Activated CD8-positive, alpha-beta memory T cell treated with anti-CD3 and anti-CD28 coated beads for 24 hours (primary cell): ENCODE results near the gene BAZ1A.
"Not testable (repeated sequence)": the region's sequence is repeated elsewhere in the genome, so short reads cannot be mapped to it uniquely, and the experiment has no call there.

Experiments
- DNase-seq: peaks from one replicate; pipeline ENCODE4 v3.0.0-alpha.2; 2020

The BAZ1A gene

DNA sequence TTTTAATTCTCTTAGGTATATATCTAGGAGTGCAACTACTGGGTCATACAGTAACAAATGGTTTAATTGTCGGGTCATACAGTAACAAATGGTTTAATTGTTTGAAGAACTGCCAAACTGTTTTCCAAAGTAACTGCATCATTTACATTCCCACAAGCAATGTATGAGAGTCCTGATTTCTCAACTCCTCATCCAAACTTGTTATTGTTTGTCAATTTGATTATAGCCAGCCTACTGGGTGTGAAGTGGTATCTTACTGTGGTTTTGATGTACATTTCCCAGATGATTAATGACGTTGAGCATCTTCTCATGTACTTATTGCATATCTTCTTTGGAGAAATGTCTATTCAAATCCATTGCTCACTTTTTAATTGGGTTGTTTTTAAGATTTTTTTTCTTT, 93.1 kb downstream of the BAZ1A start:
- no peak for DNase-seq

DNA sequence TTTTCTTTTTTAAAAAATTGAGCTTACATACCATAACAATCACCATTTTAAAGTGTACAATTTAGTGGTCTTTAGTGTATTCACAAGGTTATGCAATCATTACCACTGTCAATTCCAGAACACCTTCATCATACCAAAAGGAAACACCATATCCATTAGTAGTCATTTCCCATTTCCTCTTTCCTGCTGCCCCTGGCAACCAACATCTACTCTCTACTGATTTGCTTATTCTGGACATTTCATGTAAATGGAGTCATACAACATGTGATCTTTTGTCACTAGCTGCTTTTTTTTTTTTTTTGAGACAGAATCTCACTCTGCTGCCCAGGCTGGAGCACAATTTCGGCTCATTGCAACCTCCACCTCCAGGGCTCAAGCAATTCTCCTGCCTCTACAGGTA, 93.9 kb downstream of the BAZ1A start:
- no peak for DNase-seq

DNA sequence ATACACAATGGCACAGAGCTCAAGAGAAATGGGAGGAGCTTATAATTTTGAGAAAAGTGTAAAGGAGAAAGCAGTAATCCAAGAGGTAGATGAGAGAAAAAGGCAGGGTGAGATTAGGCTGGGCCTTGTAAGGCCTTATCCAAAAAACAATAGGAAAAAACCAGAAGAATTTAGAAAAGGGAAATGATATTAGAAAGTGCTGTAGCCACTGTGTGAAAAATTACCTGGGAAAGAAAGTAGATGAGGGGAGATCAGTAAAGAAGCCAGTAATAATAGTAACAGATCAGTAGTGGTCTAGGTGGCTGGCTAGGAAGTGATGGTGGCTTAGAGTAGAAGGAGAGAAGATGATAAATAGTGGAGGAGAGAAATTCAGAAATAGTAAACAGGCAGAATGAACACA, 94.5 kb downstream of the BAZ1A start:
- DNase-seq = no peak

DNA sequence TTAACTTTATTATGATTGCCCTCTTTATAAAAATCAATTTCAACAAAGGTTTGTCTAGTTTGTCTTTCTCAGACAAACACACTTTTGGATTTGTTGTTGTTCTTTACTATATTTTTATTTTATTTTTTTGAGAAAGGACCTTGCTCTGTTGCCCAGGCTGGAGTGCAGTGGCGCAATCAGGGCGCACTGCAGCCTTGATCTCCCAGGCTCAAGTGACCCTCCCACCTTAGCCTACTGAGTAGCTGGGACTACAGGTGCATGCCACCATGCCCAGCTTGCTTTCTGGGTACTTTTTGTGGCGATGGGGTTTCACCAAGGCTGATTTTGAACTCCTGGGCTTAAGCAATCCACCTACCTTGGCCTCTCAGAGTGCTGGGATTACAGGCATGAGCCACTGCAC, 96.4 kb downstream of the BAZ1A start:
- no peak for DNase-seq

DNA sequence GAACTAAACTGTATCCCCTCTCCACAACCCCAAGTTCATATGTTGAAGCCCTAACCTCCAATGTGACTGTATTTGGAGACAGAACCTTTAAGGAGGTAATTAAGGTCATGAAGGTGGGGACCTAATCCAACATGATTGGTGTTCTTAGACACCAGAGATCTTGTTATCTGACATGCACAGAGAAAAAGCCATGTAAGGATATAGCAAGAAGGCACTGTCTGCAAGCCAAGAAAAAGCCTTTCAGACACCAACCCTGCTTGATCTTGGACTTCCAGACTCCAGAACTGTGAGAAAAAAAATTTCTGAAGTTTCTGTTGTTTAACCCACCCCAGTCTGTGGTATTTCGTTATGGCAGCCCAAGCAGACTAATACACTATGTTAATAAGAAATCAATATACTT, 98.5 kb downstream of the BAZ1A start:
- no peak for DNase-seq

DNA sequence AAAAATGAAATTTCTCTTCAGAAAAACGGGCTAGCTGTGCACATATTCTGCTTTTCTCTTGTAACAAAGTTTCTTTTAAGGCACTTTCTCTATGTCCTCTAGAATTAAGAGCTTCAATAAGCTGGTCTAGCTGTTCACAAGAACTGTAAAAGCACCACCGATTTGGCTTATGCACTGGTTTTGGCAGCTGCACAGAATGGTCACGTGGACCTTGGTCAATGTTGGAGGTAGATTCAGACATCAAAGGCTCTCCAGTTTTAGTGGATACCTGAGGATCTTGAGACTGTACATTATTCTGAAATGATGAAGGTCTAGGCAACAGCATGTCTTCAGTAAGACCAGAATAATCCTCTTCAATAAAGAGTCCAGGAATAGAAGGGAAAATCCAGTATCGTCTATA, 99.2 kb downstream of the BAZ1A start:
- no peak for DNase-seq

DNA sequence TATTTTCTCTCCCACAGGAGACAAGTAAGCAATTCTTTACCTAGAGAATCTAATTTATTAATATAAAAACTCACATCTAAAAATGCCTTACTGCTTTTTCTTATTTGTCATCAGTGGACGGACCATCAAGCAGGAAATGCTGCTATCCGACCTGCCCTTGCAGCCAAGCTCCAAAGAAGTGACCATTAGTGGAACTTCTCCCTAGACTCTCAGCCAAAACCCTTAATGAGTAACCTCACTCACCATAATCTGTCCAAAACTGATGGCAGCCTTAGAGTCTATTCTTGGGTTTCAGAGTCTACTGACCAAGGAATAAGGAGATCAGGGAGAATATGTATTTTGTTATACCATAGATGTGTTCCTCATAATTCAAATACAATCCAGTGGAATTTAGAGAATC, 99.8 kb downstream of the BAZ1A start:
- DNase-seq = no peak

DNA sequence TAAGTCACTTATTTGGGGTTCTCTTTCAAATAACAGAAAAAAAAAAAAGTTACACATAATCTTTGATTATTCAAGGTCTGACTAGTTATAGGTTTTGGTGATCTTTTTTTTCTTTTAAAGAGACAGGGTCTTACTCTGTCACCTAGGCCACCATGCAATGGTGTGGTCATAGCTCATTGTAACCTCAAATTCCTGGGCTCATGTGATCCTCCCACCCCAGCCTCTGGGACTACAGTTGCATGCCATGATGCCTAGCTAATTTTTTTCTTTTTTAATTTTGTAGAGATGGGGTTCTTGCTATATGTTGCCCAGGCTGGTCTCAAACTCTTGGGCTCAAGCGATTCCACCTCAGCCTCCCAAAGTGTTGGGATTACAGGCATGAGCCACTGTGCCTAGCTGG, 104.3 kb downstream of the BAZ1A start:
- no peak for DNase-seq

DNA sequence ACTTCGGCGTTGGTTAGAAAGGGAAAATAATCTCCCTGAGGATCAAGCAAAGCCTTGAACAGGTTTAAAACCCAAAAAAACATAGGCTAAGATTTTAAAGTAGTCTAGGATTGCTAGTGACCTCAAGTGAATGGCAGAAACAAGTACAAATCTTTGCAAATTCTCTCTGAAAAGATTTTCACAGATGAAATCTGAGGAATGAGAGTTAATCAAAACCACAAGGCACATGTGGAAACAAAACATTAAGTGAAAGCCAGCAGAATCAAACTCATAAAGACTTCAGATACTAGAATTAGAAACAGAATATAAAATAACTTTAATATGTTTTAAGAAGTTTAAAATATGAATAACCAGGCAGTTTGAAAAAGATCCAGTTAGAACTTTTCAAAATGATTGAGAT, 108.6 kb downstream of the BAZ1A start:
- DNase-seq = no peak

DNA sequence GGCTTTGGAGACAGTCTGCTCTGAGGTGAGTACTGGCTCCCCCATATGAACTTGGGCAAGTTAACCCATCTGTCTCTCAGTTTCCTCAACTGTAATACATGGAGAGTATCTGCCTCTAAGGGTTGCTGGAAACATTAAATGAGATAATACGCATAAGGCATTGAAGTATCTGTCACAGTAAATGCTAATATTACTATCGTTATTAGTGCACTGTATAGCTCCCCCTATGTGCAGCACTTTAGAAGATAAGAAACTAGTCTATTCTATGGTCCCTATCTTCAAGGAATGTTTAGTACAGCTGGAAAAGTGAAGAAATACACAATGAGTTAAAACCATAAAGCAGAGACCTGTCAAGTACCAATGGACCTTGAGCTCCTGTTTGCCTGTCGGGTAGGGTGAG, 109.1 kb downstream of the BAZ1A start:
- no peak for DNase-seq

DNA sequence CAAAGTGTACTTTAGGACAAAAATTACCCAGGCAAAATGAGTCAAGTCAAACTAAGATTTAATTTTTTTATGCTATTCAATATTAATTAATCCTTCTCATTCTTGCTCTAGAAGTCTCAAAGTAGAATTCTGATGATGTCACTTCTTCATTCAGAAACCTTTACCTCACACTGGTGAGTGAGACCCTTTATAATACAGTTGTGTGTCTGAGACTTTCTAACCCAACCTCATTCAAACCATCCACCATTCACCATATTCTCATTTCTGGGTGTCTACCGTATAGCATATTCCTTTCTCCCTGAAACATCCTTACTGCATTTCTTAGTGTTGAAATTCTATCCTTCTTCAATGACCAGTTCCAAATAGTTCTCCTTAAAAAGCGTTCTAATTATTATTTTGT, 119.9 kb downstream of the BAZ1A start:
- no peak for DNase-seq

DNA sequence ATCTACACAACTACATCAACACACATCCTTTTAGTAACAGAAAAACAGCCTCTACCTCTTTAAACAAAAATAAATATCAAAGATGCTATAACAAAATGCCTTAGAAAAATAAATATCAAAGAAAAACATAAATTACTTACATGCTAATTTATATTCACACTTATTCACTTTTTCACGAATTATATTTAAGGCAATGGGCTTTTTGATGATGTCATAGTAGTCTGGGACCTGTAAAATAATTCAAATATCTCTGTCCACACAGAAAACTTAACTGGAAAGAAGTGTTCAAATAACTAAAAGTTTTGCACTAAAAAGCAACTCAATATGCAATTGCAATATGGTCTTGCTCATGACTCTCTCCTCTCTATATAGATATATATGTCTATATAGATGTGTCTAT, 120.5 kb downstream of the BAZ1A start:
- no peak for DNase-seq

DNA sequence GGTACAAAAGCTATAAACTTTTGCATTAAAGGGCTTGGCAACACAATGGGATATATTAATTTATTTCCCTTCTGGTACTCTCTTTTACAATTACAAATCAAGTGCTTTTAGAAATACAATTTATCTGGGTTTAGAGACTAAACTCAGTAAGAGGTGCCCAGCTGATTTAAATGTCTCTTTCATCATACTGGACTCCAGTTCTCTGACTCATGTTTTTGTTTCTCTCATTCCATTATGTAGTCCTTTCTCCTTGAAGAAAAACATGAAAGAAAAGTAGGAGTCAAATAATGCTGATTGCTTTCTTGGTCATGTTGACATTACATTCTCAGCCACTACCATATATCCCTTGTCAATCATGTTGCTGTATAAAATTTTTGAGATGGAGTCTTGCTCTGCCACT, 124.5 kb downstream of the BAZ1A start:
- no peak for DNase-seq

DNA sequence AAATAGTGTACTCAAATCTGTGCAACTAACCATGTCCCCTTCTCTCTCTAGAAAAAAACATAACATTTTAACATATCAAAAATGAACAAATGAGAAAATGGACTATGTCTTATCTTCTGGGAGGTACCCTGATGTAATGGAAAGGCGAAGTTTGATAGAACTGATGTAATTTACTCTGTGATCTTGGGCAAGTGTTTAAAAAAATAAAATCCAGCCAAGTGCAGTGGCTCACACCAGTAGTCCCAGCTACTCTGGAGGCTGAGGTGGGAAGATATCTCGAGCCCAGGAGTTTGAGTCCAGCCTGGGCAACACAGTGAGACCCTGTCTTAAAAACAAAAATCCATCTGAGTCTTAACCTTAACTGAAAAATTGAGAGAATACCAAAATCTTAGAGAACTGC, 124.9 kb downstream of the BAZ1A start:
- no peak for DNase-seq

DNA sequence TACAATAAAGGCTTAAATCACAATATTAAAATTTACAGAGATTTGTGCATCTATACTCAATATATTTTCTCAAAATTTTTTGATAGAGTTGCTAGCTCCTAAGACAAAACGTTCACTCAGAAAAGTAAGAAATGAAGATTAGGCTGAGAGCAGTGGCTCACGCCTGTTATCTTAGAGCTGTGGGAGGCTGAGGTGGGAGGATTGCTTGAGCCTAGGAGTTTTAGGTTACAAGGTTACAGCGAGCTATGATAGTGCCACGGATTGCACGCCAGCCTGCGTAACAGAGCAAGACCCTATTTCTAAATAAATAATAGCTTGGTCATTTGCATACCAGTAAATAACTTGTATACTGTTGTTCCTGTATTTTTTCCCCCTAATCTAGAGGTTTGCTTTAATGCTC, 125.8 kb downstream of the BAZ1A start:
- no peak for DNase-seq

DNA sequence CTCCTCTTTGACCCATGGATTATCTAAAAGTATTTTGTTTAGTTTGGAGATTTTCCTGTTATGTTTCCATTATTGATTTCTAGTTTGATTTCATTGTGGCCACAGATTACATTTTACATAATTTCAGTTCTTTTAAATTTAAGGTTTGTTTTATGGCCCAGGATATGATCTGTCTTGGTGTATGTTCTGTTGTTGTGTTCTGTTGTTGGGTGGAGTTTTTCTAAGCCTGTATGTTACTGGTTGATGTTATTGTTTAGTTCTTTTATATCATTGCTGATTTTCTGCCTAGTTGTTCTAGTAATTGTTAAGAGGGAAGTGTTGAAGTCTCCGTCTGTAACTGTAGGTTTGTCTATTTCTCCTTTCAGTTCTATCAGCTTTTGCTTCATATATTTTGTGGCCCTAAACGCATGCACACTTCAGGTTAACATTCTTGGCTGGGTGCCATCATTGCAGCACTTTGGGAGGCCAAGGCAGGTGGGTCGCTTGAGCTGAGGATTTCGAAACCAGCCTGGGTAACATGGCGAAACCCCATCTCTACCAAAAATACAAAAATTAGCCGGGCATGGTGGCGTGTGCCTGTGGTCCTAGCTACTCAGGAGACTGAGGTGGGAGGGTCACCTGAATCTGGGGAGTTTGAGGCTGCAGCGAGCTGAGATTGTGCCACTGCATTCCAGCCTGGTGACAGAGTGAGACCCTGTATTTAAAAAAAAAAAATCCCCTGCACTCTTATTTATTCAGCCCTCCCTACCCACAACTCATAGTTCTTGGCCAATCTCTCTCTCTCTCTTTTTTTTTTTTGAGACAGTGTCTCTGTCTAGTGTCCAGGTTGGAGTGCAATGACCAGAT, 132.7 kb downstream of the BAZ1A start:
- no peak for DNase-seq

DNA sequence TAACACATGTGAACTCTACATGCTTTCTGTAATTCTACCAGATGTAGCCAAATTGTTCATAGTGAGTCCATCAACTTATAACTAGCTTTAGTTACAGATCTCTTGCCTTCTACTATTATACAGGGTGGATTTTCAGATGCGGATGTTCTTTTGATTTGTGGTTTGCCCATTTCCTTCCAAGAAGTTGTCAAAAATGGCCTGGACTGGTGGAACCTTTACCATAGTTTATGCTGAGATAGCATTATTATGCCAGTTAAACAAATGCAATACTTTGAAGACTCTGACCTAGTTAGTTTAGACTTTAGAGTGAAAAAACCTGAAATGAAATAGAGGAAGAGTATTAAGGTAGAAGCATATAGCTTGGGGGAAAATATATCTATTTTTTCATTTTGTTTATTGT, 133.3 kb downstream of the BAZ1A start:
- DNase-seq = no peak

DNA sequence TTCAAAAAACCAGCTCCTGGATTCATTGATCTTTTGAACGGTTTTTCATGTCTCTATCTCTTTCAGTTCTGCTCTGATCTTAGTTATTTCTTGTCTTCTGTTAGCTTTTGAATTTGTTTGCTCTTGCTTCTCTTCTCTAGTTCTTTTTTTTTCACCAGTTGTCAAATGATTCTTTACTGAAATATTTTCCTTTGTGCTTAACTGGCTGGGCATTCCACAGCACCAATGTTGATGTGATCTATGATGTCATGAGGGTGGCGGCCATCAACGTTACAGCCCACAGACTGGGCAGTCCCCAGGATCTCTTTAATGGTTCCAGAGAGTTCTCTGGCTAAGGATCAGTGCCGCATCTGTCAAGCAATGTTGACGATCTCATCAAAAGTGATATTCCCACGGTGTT, 135.0 kb downstream of the BAZ1A start:
- not testable (repeated sequence) for DNase-seq

DNA sequence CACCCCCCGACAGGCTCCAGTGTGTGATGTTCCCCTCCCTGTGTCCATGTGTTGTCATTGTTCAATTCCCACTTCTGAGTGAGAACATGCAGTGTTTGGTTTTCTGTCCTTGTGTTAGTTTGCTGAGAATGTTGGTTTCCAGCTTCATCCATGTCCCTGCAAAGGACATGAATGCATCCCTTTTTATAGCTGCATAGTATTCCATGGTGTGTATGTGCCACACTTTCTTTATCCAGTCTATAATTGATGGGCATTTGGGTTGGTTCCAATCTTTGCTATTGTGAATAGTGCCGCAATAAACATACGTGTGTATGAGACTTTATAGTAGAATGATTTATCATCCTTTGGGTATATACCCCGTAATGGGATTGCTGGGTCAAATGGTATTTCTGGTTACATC, 138.1 kb downstream of the BAZ1A start:
- not testable (repeated sequence) for DNase-seq

DNA sequence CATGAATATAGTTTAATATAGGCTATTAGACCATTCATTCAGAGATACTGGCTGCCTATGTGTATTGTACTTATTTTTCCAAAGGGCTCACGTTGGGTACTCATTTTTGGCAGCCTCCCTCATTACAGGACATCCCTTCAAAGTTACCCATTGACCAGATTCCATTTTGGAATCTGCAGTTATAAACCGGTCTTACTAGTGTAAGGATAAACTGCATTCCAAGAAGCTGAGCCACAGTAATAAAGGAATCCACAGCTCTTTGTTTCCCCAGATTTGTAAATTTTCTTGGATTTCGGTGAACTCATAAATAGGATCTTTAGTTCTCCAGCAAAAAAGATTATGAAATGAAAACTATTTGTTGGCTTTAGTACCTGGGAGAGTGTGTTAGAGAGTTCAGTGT, 141.9 kb downstream of the BAZ1A start:
- DNase-seq = no peak

DNA sequence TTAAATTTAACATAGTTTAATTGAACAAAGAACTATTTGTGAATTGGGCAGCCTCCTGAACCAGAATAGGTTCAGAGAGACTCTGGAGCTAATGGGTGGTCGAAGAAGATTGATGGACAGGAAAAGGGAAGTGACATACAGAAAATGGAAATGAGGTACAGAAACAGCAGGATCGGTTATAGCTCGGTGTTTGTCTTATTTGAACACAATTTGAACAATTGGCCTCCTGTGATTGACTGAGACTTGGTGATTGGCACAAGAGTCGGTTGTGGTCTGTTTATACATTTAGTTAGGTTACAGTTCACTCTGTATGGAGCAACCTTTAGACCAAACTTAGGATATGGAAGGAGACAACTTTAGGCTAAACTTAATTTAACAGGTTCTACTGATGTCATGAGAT, 142.4 kb downstream of the BAZ1A start:
- DNase-seq = no peak

DNA sequence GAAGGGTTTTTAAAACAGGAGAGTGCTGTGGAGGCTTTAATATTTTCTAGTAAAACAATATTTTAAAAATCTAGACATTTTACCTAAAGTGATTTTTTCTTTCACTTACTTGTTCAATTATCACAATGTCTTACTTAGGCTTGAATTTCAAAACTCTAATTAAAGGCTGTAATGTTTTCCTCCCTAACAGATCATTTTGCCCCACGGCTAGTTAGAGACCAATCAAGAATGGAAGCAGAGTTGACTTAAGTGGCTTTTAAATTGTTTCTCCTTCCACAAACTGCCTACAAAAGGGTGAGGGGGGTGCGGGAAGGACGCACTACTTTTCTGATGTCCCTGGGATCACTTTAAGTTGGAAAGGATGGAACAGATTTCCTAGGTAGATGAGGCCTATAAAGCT, 151.3 kb downstream of the BAZ1A start:
- DNase-seq = no peak

DNA sequence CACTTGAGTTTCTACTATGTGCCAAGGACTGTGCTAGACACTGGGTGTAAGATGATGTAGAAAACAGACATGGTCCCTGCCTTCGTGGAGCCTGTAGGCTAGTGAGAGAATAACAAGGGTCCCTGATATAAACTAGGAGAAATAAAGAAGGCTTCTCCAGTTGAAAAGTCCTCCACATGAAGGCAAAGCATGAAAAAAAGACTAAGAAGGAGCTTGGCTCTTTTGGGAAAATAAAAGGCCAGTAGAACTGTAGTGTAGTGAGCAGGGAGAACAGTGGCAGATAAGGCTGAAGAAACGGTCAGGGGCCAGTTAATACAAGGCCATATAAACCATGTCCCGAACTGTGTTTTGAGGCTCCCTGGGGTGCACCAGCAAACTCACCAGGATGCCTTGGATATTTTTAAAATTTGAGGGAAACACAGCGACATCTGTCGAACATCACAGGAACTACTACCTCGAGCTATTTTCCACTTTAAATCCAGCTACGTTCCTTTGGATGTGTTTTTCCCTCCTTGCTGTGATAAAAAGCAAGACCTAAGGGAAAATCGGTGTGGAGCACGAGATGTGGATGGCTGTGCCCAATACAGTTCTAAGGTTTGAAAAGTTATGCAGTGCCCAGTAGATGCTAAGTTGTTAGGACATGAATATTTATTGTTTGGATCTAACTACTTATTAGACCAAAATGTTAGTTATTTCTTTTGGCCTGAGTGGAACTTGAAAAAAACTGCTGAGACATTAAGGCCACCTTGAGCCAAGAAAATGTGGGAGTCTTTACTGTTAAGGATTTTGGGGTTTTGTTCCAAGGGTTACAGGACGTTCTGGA, 152.2 kb downstream of the BAZ1A start:
- DNase-seq = peak; percentile 70

DNA sequence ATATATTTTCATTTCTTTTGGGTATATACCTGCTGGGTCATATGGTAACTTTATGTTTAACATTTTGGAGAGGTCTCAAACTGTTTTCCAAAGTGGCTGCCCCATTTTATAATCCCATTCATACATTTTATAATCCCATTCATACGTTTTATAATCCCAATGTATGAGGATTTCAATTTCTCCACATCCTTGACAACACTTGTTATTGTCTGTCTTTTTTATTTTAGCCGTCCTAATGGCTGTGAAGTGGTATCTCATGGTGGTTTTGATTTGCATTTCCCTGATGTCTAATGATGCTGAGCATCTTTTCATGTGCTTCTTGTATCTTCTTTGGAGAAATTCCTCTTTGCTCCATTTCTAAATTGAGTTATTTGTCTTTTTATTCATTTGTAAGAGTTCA, 154.0 kb downstream of the BAZ1A start:
- no peak for DNase-seq
